Left lobe of liver (tissue), 2 donors: ENCODE measurements around the gene PRR20B. TPM values are rescaled to one million over a fixed set of nuclear protein-coding genes. Genes with fewer than 3 reads are reported as not detected.
A peak's percentile ranks its signal among the peaks of the same experiment; 100 is the strongest.
"Not testable (repeated sequence)": the region's sequence is repeated elsewhere in the genome, so short reads cannot be mapped to it uniquely, and the experiment has no call there.

Experiments used
- ATAC-seq: fragments of 200-7000 bp; cut with Tn5 transposase; one replicate; pipeline ENCODE4 v1.9.1; 2020; ENCODE audit warnings: mild to moderate bottlenecking, moderate library complexity
- DNase-seq: peaks from one replicate; pipeline ENCODE4 v3.0.0-alpha.2; 2020; ENCODE audit warnings: low spot score
- total RNA-seq: library from RNA; stranded (reverse); gene quantifications from one replicate; pipeline ENCODE4 v1.2.1, GENCODE V29; 2021
- donor health status: DM: no; HTN: no; CAD: no; lungs with moderate emphysema.
- donor health status: DM: no; HTN: yes; CAD: no.

PRR20B gene
- not detected for total RNA-seq

DNA sequence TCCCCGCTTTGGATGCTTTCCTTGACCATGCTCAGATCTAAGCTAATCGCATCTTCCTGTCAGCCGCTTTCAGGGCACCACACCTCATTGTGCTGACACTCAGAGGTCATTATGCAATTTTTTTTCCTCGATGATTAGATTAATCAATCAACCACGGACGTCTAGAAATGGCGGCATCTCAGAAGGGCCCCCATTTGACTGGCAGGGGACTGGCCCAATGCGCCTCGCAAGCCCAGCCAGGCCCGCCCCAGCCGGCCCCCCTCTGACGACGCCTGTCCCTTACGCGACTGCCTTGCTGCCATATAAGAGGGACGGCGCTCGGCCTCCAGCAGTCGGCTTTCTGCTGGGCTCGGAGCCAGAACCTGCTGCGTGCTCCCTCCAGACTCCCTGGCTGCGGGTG lies at the start of gene PRR20B:
Gene PRR20B (plus strand): TSS at position 301 of the 400 bp plus-strand sequence. CDS start 387 bp downstream, outside the sequence.
- not testable (repeated sequence) for ATAC-seq, DNase-seq

DNA sequence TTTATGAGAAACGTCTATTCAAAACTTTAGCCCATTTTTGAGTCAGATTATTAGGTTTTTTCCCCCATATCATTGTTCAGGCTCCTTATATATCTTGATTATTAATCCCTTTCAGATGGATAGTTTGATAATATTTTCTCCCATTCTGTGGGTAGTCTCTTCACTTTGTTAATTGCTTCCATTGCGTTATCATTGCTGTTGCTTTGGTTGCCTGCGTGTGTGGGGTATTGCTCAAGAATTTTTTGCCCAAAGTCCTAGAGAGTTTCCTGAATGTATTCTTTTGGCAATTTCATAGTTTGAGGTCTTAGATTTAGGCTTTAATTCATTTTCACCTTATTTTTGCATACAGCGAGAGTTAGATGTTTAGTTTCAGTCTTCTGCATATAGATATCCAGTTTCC lies 32.3 kb upstream of the PRR20B start:
- ATAC-seq = peak; percentile 51
- no peak for DNase-seq

DNA sequence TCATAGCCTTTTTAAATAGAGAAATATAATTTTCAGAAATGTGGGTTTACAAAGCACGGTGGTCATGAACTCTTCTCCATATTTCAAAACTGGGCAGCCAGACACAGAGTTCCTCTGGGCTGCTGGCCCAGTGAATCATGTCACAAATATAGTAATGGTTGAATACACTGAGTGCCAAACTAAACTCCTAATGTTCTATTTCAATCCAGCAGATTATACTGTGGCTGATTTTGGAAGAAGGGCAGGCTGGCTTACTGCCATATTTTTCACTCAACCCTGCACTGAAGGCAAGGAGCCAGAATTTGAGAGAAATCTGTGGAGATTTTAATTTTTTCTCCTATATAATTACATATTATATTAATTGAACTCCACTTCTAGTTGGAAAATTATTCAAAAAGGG lies 23.6 kb upstream of the PRR20B start:
- ATAC-seq (peak; percentile 98), DNase-seq (peak; percentile 71)

DNA sequence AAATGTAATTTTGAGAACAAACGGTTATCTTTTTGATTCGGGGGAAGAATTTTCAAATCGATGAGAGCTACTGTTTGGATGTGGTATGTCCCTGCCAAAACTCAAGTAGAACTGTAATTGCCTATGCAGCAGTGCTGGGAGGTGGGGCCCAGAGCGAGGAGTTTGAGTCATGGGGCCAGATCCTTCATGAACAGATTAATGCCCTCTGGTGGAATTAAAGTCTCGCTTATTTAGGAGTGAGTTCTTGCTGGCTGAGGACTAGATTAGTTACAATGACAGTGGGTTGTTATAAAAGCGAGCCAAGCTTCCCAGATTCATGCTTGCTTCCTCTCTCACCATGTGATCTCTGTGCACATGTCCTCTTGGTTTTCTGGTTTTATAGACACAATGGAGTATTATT lies 18.4 kb upstream of the PRR20B start:
- DNase-seq (no peak), ATAC-seq (peak; percentile 50)

DNA sequence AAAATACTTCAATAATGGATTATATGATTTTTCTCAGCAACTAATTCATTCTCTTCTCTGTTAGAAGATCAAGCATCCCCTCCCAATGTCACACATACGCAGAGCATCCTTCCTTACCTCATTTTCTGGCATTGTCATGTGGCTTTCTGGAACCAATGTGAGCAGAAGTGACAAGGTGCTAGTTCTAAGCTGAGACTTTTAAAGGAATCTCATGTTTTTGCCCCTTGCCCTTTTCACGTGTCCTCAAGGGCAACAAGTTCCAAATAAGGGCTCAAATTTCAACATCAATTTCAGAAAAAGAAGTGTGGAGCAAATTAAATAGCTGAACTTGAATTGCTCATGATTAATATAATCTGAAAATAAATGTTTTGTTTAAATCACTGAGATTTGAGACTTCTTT lies 11.2 kb upstream of the PRR20B start:
- ATAC-seq (peak; percentile 47), DNase-seq (no peak)

DNA sequence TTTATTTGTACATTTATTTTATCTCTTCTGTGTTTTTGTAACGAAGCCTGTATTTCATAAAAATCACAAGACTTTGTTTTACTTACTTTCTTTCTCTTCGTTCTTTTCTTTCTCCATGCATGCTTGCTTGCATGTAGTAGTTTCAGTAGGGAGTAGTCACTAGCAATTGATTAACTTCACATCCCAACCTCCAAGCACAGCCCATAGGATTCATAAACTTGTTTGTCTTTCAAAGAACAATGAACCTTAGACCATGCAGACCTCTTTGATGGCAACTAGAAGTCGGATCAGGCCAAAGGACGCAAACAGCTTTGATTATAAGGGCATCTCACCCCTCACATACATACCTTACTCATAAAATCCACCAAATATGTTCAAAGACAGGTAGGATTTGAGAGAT lies 9.7 kb upstream of the PRR20B start:
- DNase-seq (no peak), ATAC-seq (peak; percentile 94)

DNA sequence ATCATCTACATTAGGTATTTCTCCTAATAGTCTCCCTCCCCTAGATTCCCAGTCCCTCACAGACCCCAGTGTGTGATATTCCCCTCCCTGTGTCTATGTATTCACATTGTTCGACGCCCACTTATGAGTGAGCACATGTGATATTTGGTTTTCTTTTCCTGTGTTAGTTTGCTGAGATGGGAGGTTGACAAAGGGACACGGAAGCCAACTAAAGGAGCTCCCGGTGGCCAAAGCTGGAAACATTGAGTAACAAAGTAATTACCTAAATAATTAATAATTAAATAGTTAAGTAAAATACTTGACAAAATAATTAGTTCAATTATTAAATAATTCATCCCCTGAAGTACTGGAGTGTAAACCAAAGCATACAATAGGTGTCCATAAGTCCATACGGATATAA lies 8.3 kb upstream of the PRR20B start:
- no peak for DNase-seq
- no peak for ATAC-seq

DNA sequence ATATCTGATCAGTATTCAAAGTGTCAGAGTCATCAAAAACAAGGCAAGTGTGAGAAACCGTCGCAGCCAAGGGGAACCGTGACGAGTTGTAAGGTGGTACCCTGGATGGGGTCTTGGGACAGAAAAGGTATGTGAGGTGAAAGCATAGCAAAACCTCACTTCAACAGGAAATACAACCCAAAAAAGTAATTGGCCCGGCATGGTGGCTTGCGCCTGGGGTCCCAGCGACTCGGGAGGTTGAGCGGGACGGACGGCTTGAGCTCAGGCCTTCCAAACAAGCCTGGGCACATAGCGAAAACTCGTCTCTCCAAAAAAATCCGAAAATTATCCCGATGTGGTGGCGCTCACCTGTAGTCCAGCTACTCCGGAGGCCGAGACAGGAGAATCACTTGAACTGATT lies 7.5 kb upstream of the PRR20B start:
- not testable (repeated sequence) for DNase-seq, ATAC-seq

DNA sequence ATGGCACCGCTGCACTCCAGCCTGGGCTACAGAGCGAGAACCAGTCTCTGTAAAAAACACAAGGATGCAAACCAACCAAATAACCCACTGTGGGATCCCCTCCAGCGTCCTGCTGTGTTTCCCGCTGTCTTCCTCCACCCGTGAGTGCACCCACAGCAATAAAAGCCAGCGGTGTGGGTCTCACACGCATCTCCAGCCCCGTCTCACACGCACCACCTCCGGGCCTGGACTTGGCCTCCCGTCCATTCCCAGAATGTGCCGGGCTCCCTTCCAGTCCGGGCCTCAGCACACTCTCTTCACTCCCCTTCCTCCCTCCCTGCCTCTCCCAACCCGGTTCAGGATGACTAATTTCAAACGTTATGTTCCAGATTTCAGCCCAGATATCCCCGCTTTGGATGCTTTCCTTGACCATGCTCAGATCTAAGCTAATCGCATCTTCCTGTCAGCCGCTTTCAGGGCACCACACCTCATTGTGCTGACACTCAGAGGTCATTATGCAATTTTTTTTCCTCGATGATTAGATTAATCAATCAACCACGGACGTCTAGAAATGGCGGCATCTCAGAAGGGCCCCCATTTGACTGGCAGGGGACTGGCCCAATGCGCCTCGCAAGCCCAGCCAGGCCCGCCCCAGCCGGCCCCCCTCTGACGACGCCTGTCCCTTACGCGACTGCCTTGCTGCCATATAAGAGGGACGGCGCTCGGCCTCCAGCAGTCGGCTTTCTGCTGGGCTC lies 6.9 kb upstream of the PRR20B start, which contains the start of gene PRR20A:
Gene PRR20A (plus strand): TSS at position 684 of the 734 bp plus-strand sequence. CDS start 387 bp downstream, outside the sequence.
- DNase-seq, ATAC-seq: not testable (repeated sequence)

DNA sequence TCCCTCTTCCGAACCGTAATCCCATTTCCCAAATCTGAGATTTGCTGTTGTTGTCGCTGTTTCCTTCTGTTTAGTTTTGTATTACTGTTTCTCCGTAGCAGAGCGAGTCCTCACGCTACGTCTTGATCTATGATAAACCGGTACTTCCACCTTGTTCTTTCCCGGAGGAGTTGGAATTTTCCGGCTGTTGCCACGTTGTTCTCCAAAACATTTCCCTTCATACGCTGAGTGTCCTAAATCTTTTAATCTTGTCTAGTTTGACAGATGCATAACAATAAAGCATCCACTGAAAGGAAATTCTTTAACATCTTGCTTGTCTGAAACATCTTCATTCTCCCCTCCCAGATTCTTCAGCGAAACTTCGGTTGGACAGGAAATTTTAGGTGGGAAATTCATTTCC lies 818 bp downstream of the PRR20B start:
- DNase-seq, ATAC-seq: not testable (repeated sequence)

DNA sequence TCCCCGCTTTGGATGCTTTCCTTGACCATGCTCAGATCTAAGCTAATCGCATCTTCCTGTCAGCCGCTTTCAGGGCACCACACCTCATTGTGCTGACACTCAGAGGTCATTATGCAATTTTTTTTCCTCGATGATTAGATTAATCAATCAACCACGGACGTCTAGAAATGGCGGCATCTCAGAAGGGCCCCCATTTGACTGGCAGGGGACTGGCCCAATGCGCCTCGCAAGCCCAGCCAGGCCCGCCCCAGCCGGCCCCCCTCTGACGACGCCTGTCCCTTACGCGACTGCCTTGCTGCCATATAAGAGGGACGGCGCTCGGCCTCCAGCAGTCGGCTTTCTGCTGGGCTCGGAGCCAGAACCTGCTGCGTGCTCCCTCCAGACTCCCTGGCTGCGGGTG lies 6.5 kb downstream of the PRR20B start, which contains the start of gene PRR20C:
Gene PRR20C (plus strand): TSS at position 301 of the 400 bp plus-strand sequence. CDS start 387 bp downstream, outside the sequence.
- not testable (repeated sequence) for ATAC-seq, DNase-seq

DNA sequence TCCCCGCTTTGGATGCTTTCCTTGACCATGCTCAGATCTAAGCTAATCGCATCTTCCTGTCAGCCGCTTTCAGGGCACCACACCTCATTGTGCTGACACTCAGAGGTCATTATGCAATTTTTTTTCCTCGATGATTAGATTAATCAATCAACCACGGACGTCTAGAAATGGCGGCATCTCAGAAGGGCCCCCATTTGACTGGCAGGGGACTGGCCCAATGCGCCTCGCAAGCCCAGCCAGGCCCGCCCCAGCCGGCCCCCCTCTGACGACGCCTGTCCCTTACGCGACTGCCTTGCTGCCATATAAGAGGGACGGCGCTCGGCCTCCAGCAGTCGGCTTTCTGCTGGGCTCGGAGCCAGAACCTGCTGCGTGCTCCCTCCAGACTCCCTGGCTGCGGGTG lies 13.0 kb downstream of the PRR20B start, which contains the start of gene PRR20D:
Gene PRR20D (plus strand): TSS at position 301 of the 400 bp plus-strand sequence. CDS start 387 bp downstream, outside the sequence.
- ATAC-seq = not testable (repeated sequence)

DNA sequence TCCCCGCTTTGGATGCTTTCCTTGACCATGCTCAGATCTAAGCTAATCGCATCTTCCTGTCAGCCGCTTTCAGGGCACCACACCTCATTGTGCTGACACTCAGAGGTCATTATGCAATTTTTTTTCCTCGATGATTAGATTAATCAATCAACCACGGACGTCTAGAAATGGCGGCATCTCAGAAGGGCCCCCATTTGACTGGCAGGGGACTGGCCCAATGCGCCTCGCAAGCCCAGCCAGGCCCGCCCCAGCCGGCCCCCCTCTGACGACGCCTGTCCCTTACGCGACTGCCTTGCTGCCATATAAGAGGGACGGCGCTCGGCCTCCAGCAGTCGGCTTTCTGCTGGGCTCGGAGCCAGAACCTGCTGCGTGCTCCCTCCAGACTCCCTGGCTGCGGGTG lies 19.6 kb downstream of the PRR20B start, which contains the start of gene PRR20E:
Gene PRR20E (plus strand): TSS at position 301 of the 400 bp plus-strand sequence. CDS start 387 bp downstream, outside the sequence.
- ATAC-seq, DNase-seq: not testable (repeated sequence)

More for the DNA sequence above, 13.0 kb downstream of the PRR20B start, which contains the start of gene PRR20D:
- DNase-seq = not testable (repeated sequence)

DNA sequence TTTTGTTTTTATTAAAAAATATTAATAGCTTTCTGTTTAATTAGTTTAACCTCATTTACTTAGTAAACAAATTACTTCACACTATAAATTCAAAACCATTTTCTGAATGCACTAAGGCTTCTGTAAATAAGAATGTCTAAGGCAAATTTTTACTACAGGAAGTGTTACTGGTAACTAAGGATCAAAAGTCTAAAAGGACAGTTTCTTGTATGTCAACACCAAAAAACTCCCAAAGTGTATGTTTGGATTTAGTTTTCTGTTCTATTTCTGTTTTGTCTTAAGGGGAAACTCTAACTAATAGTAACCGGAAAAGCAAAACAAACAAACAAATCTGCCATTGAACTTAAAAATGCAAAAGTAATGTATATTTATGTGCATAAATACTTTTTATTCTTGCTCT lies 44.4 kb downstream of the PRR20B start:
- DNase-seq = no peak
- no peak for ATAC-seq

Other genes starting within 250 kb of the PRR20B start
- gene PRR20A, start 6.6 kb upstream of the PRR20B start, total RNA-seq = not detected
- gene PRR20C, start 6.6 kb downstream of the PRR20B start, total RNA-seq = not detected
- gene PRR20D, start 13.1 kb downstream of the PRR20B start, total RNA-seq = not detected
- not detected for gene PRR20E, start 19.7 kb downstream of the PRR20B start, total RNA-seq